Nephron progenitor cell (in vitro differentiated cells): Measurements from ENCODE around the gene SCYL2.
"Not testable (repeated sequence)": the region's sequence is repeated elsewhere in the genome, so short reads cannot be mapped to it uniquely, and the experiment has no call there.

Experiments
- DNase-seq: peaks from one replicate; pipeline ENCODE4 v3.0.0; 2021
- H3K27ac Mint-ChIP-seq: 2 replicates; pipeline ENCODE4 v1.8.0; 2021; ENCODE audit warnings: mild to moderate bottlenecking, moderate library complexity, mixed read lengths
- H3K27me3 Mint-ChIP-seq: 2 replicates; pipeline ENCODE4 v1.8.0; 2021; ENCODE audit warnings: mild to moderate bottlenecking, low read depth, mixed read lengths; ENCODE audit not compliant: poor library complexity
- H3K36me3 Mint-ChIP-seq: 2 replicates; pipeline ENCODE4 v1.8.0; 2021; ENCODE audit warnings: low read depth, mixed read lengths
- H3K4me1 Mint-ChIP-seq: 2 replicates; pipeline ENCODE4 v1.8.0; 2021; ENCODE audit warnings: mixed read lengths
- H3K4me3 Mint-ChIP-seq: 2 replicates; pipeline ENCODE4 v1.8.0; 2021; ENCODE audit warnings: mild to moderate bottlenecking, moderate library complexity, mixed read lengths
- H3K9me3 Mint-ChIP-seq: 2 replicates; pipeline ENCODE4 v1.8.0; 2021; ENCODE audit warnings: mild to moderate bottlenecking, moderate library complexity, mixed read lengths
- TF ChIP-seq, protein P1 (sequence below): fragments of 200-600 bp; sonication (generic); IDR thresholded peaks from 2 replicates; pipeline ENCODE4 v1.5.0; 2021; ENCODE audit warnings: antibody characterized with exemption

Gene SCYL2, protein sequence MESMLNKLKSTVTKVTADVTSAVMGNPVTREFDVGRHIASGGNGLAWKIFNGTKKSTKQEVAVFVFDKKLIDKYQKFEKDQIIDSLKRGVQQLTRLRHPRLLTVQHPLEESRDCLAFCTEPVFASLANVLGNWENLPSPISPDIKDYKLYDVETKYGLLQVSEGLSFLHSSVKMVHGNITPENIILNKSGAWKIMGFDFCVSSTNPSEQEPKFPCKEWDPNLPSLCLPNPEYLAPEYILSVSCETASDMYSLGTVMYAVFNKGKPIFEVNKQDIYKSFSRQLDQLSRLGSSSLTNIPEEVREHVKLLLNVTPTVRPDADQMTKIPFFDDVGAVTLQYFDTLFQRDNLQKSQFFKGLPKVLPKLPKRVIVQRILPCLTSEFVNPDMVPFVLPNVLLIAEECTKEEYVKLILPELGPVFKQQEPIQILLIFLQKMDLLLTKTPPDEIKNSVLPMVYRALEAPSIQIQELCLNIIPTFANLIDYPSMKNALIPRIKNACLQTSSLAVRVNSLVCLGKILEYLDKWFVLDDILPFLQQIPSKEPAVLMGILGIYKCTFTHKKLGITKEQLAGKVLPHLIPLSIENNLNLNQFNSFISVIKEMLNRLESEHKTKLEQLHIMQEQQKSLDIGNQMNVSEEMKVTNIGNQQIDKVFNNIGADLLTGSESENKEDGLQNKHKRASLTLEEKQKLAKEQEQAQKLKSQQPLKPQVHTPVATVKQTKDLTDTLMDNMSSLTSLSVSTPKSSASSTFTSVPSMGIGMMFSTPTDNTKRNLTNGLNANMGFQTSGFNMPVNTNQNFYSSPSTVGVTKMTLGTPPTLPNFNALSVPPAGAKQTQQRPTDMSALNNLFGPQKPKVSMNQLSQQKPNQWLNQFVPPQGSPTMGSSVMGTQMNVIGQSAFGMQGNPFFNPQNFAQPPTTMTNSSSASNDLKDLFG

DNA sequence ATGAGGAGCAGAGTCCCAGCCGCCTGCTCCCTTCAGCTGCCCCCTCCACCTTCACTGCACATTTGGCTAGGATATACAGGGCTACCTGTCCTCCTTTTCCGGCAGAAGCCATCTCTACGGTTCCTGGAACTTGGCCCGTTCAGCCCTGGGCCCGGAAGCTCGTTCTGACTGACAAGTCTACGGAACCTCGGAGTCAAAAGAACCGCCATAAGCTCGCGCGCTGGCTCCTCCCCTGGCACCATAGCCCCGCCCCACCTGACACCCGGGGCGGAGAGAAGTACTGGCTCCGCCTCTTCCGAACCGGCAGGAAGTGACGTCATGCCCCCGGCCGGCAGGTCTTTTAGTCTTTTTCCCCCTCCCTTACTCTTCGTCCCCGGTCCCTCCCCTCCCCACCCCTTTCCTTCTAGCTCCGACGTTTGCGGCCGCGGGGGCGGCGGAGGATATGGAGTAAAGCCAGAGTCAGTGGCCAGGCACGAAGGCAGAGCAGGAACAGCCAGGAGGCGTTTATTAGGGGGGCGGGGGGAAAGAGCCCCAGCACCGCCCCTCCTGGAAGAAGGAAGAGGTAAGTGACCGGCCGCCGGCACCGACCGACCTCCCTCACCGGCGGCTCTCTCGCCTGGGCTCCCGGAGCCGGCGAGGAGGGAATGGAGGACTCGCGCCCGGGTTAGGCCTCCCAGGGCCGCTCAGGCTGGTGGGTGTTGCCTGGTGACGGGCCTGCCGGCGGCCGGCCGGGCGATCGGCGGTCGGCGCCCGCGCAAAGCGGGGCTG is at the start of gene SCYL2, which contains the start of gene DEPDC4:
Gene SCYL2 (plus strand): TSS at position 343 of the 768 bp plus-strand sequence. CDS start 15,794 bp downstream, outside the sequence.
Gene DEPDC4 (minus strand): TSS at position 245 of the 768 bp plus-strand sequence. CDS start 3 bp downstream, at position 242.
- Mint-ChIP-seq H3K27ac (peak within 1 kb of the TSS; percentile 100), H3K4me3 (peak within 1 kb of the TSS; percentile 99), H3K36me3 (peaks cover 4% of the 10 kb centered on the region), H3K9me3 (no peaks in the 10 kb centered on the region), H3K4me1 (peaks cover 32% of the 10 kb centered on the region), H3K27me3 (peaks cover 2% of the 10 kb centered on the region)
- TF ChIP-seq, protein P1, sequence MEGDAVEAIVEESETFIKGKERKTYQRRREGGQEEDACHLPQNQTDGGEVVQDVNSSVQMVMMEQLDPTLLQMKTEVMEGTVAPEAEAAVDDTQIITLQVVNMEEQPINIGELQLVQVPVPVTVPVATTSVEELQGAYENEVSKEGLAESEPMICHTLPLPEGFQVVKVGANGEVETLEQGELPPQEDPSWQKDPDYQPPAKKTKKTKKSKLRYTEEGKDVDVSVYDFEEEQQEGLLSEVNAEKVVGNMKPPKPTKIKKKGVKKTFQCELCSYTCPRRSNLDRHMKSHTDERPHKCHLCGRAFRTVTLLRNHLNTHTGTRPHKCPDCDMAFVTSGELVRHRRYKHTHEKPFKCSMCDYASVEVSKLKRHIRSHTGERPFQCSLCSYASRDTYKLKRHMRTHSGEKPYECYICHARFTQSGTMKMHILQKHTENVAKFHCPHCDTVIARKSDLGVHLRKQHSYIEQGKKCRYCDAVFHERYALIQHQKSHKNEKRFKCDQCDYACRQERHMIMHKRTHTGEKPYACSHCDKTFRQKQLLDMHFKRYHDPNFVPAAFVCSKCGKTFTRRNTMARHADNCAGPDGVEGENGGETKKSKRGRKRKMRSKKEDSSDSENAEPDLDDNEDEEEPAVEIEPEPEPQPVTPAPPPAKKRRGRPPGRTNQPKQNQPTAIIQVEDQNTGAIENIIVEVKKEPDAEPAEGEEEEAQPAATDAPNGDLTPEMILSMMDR = no peak
- peak; percentile 93 for DNase-seq

DNA sequence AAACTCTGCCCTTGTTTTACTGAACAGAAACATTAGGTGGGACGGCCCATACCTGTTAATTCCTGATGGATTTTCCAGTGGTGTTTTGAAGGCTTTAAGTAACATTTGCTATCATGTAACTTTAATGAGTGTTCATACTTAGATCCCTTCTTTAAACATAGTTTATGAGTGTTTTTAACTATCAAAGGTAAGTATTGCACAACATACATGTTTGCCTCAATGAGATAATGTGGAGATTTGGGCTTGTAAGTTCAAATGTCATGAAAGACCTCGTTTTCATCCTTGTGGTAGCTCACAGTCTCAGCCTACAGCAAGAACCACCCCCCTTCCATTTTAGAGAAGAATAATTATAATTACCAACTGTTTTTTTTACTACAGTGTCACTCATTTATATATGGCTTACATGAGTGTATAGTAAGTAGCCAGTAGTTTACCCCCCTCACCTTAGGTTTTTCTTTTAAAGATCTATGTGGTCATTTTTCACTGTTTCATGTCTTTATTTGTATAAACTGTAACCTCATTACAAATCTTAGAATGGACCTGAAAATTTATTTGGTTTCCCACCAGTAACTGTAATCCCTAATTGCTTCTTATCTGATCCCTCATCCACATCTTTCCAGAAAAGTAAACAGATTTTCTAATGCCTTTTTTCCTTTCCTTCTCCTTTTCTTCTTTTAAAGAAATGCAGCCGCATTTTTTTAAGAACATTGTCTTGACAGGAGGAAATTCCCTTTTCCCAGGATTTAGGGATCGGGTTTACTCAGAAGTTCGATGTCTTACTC is 47.5 kb upstream of the SCYL2 start:
- no peak overlapping the region for H3K27ac Mint-ChIP-seq
- no peaks in the 10 kb centered on the region for H3K27me3 Mint-ChIP-seq
- no peak overlapping the region for H3K4me3 Mint-ChIP-seq
- H3K36me3 Mint-ChIP-seq = peaks cover 40% of the 10 kb centered on the region
- TF ChIP-seq, protein P1 = no peak
- H3K9me3 Mint-ChIP-seq = no peaks in the 10 kb centered on the region
- H3K4me1 Mint-ChIP-seq = no peaks in the 10 kb centered on the region
- no peak for DNase-seq

DNA sequence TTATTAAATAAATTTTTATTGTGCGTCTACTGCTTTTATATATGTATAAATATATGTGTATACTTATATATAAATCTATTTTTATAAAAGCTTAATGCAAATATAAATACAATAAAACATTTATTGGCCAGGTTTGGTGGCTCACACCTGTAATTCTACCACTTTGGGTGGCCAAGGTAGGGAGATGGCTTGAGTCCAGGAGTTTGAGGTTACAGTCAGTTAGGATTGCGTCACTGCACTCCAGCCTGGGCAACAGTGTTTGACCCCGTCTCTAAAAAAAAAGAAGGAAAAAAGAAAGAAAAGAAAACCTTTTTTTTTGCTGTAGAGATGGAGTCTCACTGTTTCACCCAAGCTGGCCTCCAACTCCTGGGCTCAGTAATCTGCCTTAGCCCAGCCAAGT is 45.5 kb upstream of the SCYL2 start:
- H3K27me3 Mint-ChIP-seq = no peaks in the 10 kb centered on the region
- no peak for DNase-seq
- H3K9me3 Mint-ChIP-seq = no peaks in the 10 kb centered on the region
- peaks cover 38% of the 10 kb centered on the region for H3K36me3 Mint-ChIP-seq
- no peaks in the 10 kb centered on the region for H3K4me1 Mint-ChIP-seq
- no peak overlapping the region for H3K4me3 Mint-ChIP-seq
- TF ChIP-seq, protein P1 = no peak
- no peak overlapping the region for H3K27ac Mint-ChIP-seq

DNA sequence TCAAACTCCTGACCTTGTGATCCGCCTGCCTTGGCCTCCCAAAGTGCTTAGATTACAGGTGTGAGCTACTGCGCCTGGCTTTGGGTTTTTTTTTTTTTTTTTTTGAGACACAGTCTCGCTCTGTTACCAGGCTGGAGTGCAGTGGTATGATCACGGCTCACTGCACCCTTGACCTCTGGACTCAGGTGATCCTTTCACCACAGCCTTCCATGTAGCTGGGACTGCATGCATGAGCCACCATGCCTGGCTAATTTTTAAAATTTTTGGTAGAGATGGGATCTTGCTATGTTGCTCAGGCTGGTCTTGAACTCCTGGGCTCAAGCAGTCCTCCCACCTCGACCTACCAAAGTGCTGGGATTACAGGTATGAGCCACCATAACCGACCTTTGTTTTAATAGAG is 44.8 kb upstream of the SCYL2 start:
- H3K27me3 Mint-ChIP-seq, H3K27ac Mint-ChIP-seq: not testable (repeated sequence)
- H3K36me3 Mint-ChIP-seq = peaks cover 43% of the 10 kb centered on the region

DNA sequence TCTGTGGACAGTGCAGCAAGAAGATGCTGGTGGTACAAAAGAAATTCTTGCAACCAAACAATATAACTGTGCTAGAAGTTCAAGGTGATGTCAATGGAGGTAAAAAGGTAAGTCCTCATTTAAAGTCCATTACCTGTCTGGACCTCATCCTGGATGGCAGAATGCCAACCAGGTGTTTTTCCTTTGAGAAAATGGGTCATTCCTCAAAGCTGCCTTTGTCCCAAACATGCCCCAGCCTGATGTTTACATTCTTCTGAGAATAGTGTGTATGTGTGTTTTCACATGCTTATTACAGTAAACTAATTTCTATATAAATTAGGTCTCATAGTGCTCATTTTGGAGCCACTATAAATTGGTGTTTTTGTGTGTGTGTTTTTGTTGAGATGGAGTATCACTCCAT is 41.5 kb upstream of the SCYL2 start:
- Mint-ChIP-seq H3K36me3 (peaks cover 34% of the 10 kb centered on the region), H3K27ac (no peak overlapping the region), H3K4me1 (no peaks in the 10 kb centered on the region), H3K9me3 (no peaks in the 10 kb centered on the region), H3K27me3 (peaks cover 2% of the 10 kb centered on the region), H3K4me3 (no peak overlapping the region)
- DNase-seq = no peak
- TF ChIP-seq, protein P1 = no peak

More for the DNA sequence above, 44.8 kb upstream of the SCYL2 start:
- H3K4me3 Mint-ChIP-seq, DNase-seq, H3K9me3 Mint-ChIP-seq, H3K4me1 Mint-ChIP-seq: not testable (repeated sequence)
